Endothelial cell of umbilical vein (primary cell): ENCODE data around the gene ATXN2.
A peak's percentile ranks its signal among the peaks of the same experiment; 100 is the strongest.

ENCODE experiments used
- CTCF ChIP-seq, 2 donors: IDR thresholded peaks; 1 replicate in 1 of 2; 2 replicates in 1 of 2; pipeline ENCODE4 v1.5.1; 2011; ENCODE audit warnings: low read length in 2 of 2, mild to moderate bottlenecking in 2 of 2, moderate library complexity in 2 of 2, control low read depth in 1 of 2, inconsistent platforms in 1 of 2, low read depth in 1 of 2; ENCODE audit not compliant: insufficient read depth in 1 of 2; ENCODE audit errors: extremely low read depth in 1 of 2
- EZH2 ChIP-seq: IDR thresholded peaks from 2 replicates; pipeline ENCODE4 v1.6.1; 2012; ENCODE audit warnings: borderline replicate concordance, low read depth, mild to moderate bottlenecking, moderate library complexity, low read length, inconsistent platforms; ENCODE audit not compliant: severe bottlenecking
- FOS ChIP-seq: IDR thresholded peaks from 2 replicates; pipeline ENCODE4 v1.6.1; 2011; ENCODE audit warnings: mild to moderate bottlenecking, low read length, moderate library complexity, borderline replicate concordance; ENCODE audit not compliant: insufficient read depth
- JUN ChIP-seq: IDR thresholded peaks from 2 replicates; pipeline ENCODE4 v1.6.1; 2011; ENCODE audit warnings: borderline replicate concordance, low read depth; ENCODE audit not compliant: insufficient read length, insufficient read depth
- MAX ChIP-seq: IDR thresholded peaks from 2 replicates; pipeline ENCODE4 v1.6.1; 2011; ENCODE audit not compliant: insufficient read depth, insufficient read length
- MYC ChIP-seq: IDR thresholded peaks from one replicate; pipeline ENCODE4 v1.6.1; 2011; ENCODE audit warnings: mild to moderate bottlenecking, low read depth, low read length
- POLR2A ChIP-seq: IDR thresholded peaks from 2 replicates; pipeline ENCODE4 v1.6.1; 2012; ENCODE audit warnings: low read depth, mild to moderate bottlenecking, control low read depth, low read length
- POLR2AphosphoS5 ChIP-seq: IDR thresholded peaks from 2 replicates; pipeline ENCODE4 v1.6.1; 2012; ENCODE audit warnings: low read depth, mild to moderate bottlenecking, control low read depth, low read length, moderate library complexity; ENCODE audit not compliant: insufficient read depth

- TF ChIP-seq CTCF (IDR thresholded peaks at IDR 0.05; ENCODE audit: extremely low read depth in 1 of 2, insufficient read depth in 1 of 2, low read depth in 1 of 2, low read length in 2 of 2) (peak; percentile 50 to 72), MAX (peak; percentile 90), POLR2AphosphoS5 (no peak), JUN (no peak), POLR2A (no peak), FOS (no peak), MYC (no peak), EZH2 (no peak)
These were observed 193.8 kb downstream of the ATXN2 start for GRCh38 chr12:111405149-111405858.
